ENCODE data around the gene HADH. TPM values are rescaled to one million over a fixed set of nuclear protein-coding genes. Genes with fewer than 3 reads are reported as not detected.

The HADH gene
- total RNA-seq, 1 donor from 2014 or later, result 40.2 TPM

DNA sequence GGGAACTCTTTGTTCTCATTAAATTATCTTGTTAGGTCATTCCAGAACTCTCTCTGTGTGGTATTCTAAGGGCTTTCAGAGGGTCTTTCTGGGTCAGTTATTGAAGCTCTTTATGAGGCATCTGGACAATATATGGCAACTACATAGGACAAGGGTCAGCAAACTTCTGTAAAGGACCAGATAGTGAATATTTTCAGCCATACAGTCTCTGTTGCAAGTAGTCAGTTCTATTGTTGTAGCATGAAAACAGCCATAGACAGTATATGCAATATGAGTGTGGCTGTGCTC is 35.1 kb downstream of the HADH start:
- H3K9me3 ChIP-seq (ENCODE audit: control insufficient read depth in 3 of 3, low read length in 3 of 3), result no peaks in the 10 kb centered on the region
- H3K4me3 ChIP-seq (ENCODE audit: low read length in 3 of 3), result no peak overlapping the region
- no peak overlapping the region for H3K9ac ChIP-seq (ENCODE audit: low read depth in 1 of 3, low read length in 3 of 3)
- H3K4me1 ChIP-seq (ENCODE audit: control insufficient read depth in 3 of 3, insufficient read depth in 3 of 3, low read length in 3 of 3), result no peaks in the 10 kb centered on the region
- no peaks in the 10 kb centered on the region for H3K27me3 ChIP-seq (ENCODE audit: control insufficient read depth in 3 of 3, insufficient read depth in 3 of 3, low read length in 3 of 3)
- H3K36me3 ChIP-seq (ENCODE audit: control insufficient read depth in 3 of 3, insufficient read depth in 3 of 3, low read length in 3 of 3), result peaks cover 54 to 84% (median 74%) of the 10 kb centered on the region in 3 donors
- no peak overlapping the region for H3K27ac ChIP-seq (ENCODE audit: low read depth, low read length)

DNA sequence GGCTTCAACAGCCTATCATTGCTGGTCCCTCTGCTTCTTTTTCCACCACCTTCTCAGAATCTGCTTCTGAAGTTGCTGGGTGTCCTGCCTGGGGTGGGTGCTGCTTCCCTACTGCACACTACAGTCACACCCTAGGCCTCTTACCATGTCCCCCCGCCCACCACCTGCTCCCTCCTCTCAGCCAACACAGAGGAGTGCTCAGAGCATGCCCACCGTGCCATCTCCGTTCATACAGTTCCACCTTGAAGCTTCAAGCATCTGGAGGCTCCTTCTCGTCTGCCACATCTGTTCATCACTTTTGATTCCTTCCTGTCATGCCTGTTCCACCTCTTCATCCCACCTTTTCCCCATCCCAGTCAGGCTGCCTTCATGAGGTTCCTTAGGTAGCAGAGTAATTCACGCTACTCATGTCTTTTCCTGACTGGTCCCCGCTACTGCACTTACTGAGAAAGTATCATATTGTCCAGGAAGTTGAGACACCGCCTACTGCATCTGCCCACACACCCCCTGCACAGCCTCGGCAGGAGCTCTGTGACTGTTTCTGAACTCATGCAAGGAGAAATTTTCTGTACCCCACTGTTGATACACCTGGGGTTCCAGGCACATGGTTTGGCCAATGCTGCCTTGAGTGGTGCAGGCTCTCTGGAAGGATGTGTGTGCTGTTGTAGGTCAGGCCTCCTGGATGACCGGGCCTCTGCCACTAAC is 39.5 kb downstream of the HADH start:
- Histone ChIP-seq H3K4me3 (ENCODE audit: low read length in 3 of 3) (no peak overlapping the region), H3K9ac (ENCODE audit: low read depth in 1 of 3, low read length in 3 of 3) (no peak overlapping the region), H3K9me3 (ENCODE audit: control insufficient read depth in 3 of 3, low read length in 3 of 3) (no peaks in the 10 kb centered on the region), H3K36me3 (ENCODE audit: control insufficient read depth in 3 of 3, insufficient read depth in 3 of 3, low read length in 3 of 3) (peaks cover 46 to 72% (median 65%) of the 10 kb centered on the region in 3 donors), H3K27ac (ENCODE audit: low read depth, low read length) (no peak overlapping the region), H3K27me3 (ENCODE audit: control insufficient read depth in 3 of 3, insufficient read depth in 3 of 3, low read length in 3 of 3) (no peaks in the 10 kb centered on the region), H3K4me1 (ENCODE audit: control insufficient read depth in 3 of 3, insufficient read depth in 3 of 3, low read length in 3 of 3) (no peaks in the 10 kb centered on the region)

DNA sequence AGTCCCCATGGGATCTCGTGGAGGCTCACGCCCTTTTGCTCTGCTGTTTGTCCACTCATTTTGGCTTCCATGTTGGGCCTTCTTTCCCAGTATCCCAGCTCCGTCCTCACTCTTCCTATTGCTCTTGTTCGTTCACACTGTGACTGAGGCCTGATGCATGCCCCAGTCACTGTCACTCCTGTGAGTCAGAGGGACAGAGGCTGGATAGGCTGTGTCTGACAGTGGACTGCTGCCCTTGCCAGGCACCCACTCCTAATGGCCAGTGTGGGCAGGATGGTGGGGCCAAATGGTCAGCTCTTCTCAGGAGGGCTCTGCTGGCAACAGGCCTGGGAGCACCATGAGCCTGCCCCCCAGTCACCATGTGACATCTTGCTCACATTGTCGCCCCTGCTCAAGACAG is 40.0 kb downstream of the HADH start:
- peaks cover 51 to 72% (median 65%) of the 10 kb centered on the region in 3 donors for H3K36me3 ChIP-seq (ENCODE audit: control insufficient read depth in 3 of 3, insufficient read depth in 3 of 3, low read length in 3 of 3)
- H3K9ac ChIP-seq (ENCODE audit: low read depth in 1 of 3, low read length in 3 of 3), result no peak overlapping the region
- no peaks in the 10 kb centered on the region for H3K4me1 ChIP-seq (ENCODE audit: control insufficient read depth in 3 of 3, insufficient read depth in 3 of 3, low read length in 3 of 3)
- H3K27ac ChIP-seq (ENCODE audit: low read depth, low read length), result no peak overlapping the region
- H3K4me3 ChIP-seq (ENCODE audit: low read length in 3 of 3), result no peak overlapping the region
- H3K27me3 ChIP-seq (ENCODE audit: control insufficient read depth in 3 of 3, insufficient read depth in 3 of 3, low read length in 3 of 3), result no peaks in the 10 kb centered on the region
- no peaks in the 10 kb centered on the region for H3K9me3 ChIP-seq (ENCODE audit: control insufficient read depth in 3 of 3, low read length in 3 of 3)

- peaks cover 56 to 72% (median 61%) of the 10 kb centered on the region in 3 donors for H3K36me3 ChIP-seq (ENCODE audit: control insufficient read depth in 3 of 3, insufficient read depth in 3 of 3, low read length in 3 of 3)
- H3K9ac ChIP-seq (ENCODE audit: low read depth in 1 of 3, low read length in 3 of 3), result no peak overlapping the region
Measured at GRCh38 chr4:108030332-108030731, 40.6 kb downstream of the HADH start.

DNA sequence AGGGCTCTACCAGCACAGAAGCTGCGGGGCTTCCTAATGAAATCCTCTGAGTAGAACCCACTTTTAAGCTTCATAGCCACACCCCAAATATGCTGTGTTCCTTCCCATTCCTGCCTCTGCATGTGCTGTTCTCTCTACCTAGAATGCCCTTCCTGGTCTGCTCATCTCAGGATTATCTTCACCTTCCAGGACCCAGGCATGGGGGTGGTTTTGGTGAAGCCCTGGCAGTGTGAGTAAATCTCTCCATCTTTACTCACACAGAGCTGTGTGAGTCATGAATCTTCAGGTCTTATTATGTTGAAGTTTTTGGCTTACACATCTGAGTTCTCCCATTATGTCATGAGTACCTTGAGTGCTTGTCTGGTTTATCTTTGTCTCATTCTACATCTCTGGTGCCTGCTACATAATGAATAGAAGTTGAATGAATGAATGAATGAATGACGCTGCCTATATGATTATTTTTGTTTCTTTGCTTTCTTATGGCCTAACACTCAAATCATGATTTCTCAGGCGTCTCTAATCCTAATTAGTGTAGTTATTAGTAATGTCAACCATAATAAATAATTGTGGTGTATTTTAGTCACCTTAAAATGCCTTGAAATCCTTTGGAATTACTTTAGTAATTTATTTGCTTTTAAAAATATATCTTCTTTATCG is 41.9 kb downstream of the HADH start:
- no peaks in the 10 kb centered on the region for H3K27me3 ChIP-seq (ENCODE audit: control insufficient read depth in 3 of 3, insufficient read depth in 3 of 3, low read length in 3 of 3)
- H3K4me3 ChIP-seq (ENCODE audit: low read length in 3 of 3), result no peak overlapping the region
- no peak overlapping the region for H3K9ac ChIP-seq (ENCODE audit: low read depth in 1 of 3, low read length in 3 of 3)
- no peak overlapping the region for H3K27ac ChIP-seq (ENCODE audit: low read depth, low read length)
- peaks cover 53 to 76% (median 69%) of the 10 kb centered on the region in 3 donors for H3K36me3 ChIP-seq (ENCODE audit: control insufficient read depth in 3 of 3, insufficient read depth in 3 of 3, low read length in 3 of 3)
- H3K9me3 ChIP-seq (ENCODE audit: control insufficient read depth in 3 of 3, low read length in 3 of 3), result no peaks in the 10 kb centered on the region
- peaks cover 0 to 4% (median 0%) of the 10 kb centered on the region in 3 donors for H3K4me1 ChIP-seq (ENCODE audit: control insufficient read depth in 3 of 3, insufficient read depth in 3 of 3, low read length in 3 of 3)

More at GRCh38 chr4:108030332-108030731, 40.6 kb downstream of the HADH start:
- Histone ChIP-seq H3K4me3 (ENCODE audit: low read length in 3 of 3) (no peak overlapping the region), H3K4me1 (ENCODE audit: control insufficient read depth in 3 of 3, insufficient read depth in 3 of 3, low read length in 3 of 3) (no peaks in the 10 kb centered on the region), H3K27ac (ENCODE audit: low read depth, low read length) (no peak overlapping the region), H3K27me3 (ENCODE audit: control insufficient read depth in 3 of 3, insufficient read depth in 3 of 3, low read length in 3 of 3) (no peaks in the 10 kb centered on the region), H3K9me3 (ENCODE audit: control insufficient read depth in 3 of 3, low read length in 3 of 3) (no peaks in the 10 kb centered on the region)

DNA sequence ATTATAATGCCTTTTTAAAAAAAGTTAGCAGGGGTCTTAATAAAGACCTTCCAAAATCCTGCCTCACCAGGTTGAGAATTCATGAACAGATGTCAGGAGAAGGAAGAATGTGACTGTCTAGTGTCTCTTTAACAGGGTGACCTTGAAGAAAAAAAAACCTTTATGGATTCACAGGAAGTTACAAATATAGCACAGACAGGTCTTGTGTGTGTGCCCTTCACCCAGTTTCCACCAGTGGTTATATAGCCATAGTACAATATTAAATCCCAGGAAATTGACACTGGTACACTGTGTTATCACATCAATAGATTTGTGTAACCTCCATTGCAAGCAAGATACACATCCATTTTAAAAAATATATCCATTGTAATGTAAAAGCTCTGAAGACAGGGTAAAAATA is 43.7 kb downstream of the HADH start:
- H3K4me1 ChIP-seq (ENCODE audit: control insufficient read depth in 3 of 3, insufficient read depth in 3 of 3, low read length in 3 of 3), result peaks cover 0 to 4% (median 0%) of the 10 kb centered on the region in 3 donors
- no peaks in the 10 kb centered on the region for H3K9me3 ChIP-seq (ENCODE audit: control insufficient read depth in 3 of 3, low read length in 3 of 3)
- peaks cover 38 to 59% (median 52%) of the 10 kb centered on the region in 3 donors for H3K36me3 ChIP-seq (ENCODE audit: control insufficient read depth in 3 of 3, insufficient read depth in 3 of 3, low read length in 3 of 3)
- no peak overlapping the region for H3K4me3 ChIP-seq (ENCODE audit: low read length in 3 of 3)
- H3K27me3 ChIP-seq (ENCODE audit: control insufficient read depth in 3 of 3, insufficient read depth in 3 of 3, low read length in 3 of 3), result no peaks in the 10 kb centered on the region
- no peak overlapping the region for H3K9ac ChIP-seq (ENCODE audit: low read depth in 1 of 3, low read length in 3 of 3)
- no peak overlapping the region for H3K27ac ChIP-seq (ENCODE audit: low read depth, low read length)

DNA sequence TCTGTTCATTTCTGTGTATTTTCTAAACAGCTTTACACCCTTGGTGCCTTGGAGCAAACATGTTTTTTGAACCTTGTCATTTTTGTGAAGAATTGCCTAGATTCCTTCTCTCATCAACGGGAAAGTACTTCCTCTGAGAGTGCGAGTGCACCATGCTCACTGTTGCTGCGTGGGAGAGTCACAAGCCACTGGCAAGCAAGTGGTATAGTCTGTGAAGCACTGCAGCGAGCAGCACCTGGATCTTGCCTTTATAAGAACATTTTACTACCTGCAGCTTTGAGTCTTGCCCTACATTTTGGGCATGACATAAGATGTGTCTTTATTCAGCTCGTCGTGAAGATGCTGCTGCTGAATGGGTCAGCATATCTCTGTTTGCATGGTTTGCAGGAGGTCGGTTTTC is 44.9 kb downstream of the HADH start:
- H3K27ac ChIP-seq (ENCODE audit: low read depth, low read length), result no peak overlapping the region
- no peaks in the 10 kb centered on the region for H3K9me3 ChIP-seq (ENCODE audit: control insufficient read depth in 3 of 3, low read length in 3 of 3)
- H3K36me3 ChIP-seq (ENCODE audit: control insufficient read depth in 3 of 3, insufficient read depth in 3 of 3, low read length in 3 of 3), result peaks cover 28 to 47% (median 40%) of the 10 kb centered on the region in 3 donors

DNA sequence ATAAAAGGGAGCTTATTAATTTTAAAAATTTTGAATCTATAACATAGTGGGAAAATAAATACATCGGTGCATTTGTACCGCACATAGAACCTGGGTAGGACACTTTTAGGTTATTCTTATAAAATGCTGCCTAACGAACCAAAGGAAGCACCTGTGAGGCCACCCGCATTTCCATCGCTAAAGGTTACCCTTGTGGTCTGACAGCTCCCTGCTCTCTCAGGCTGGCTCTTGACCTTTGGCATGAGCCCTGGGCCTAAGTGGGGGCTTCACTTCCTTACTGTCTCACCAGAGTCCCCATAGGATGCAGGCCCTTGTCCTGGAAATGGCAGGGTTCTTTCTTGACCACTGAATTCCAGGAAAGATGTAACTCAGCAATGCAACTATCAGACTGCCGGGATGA is 46.0 kb downstream of the HADH start:
- Histone ChIP-seq H3K36me3 (ENCODE audit: control insufficient read depth in 3 of 3, insufficient read depth in 3 of 3, low read length in 3 of 3) (peaks cover 22 to 36% (median 34%) of the 10 kb centered on the region in 3 donors), H3K9ac (ENCODE audit: low read depth in 1 of 3, low read length in 3 of 3) (no peak overlapping the region), H3K9me3 (ENCODE audit: control insufficient read depth in 3 of 3, low read length in 3 of 3) (no peaks in the 10 kb centered on the region), H3K27ac (ENCODE audit: low read depth, low read length) (no peak overlapping the region), H3K4me1 (ENCODE audit: control insufficient read depth in 3 of 3, insufficient read depth in 3 of 3, low read length in 3 of 3) (peaks cover 0 to 4% (median 0%) of the 10 kb centered on the region in 3 donors), H3K27me3 (ENCODE audit: control insufficient read depth in 3 of 3, insufficient read depth in 3 of 3, low read length in 3 of 3) (no peaks in the 10 kb centered on the region), H3K4me3 (ENCODE audit: low read length in 3 of 3) (no peak overlapping the region)

More for the DNA sequence above, 44.9 kb downstream of the HADH start:
- Histone ChIP-seq H3K4me1 (ENCODE audit: control insufficient read depth in 3 of 3, insufficient read depth in 3 of 3, low read length in 3 of 3) (peaks cover 0 to 4% (median 0%) of the 10 kb centered on the region in 3 donors), H3K27me3 (ENCODE audit: control insufficient read depth in 3 of 3, insufficient read depth in 3 of 3, low read length in 3 of 3) (no peaks in the 10 kb centered on the region), H3K4me3 (ENCODE audit: low read length in 3 of 3) (no peak overlapping the region), H3K9ac (ENCODE audit: low read depth in 1 of 3, low read length in 3 of 3) (no peak overlapping the region)

- no peaks in the 10 kb centered on the region for H3K27me3 ChIP-seq (ENCODE audit: control insufficient read depth in 3 of 3, insufficient read depth in 3 of 3, low read length in 3 of 3)
- no peak overlapping the region for H3K9ac ChIP-seq (ENCODE audit: low read depth in 1 of 3, low read length in 3 of 3)
- no peaks in the 10 kb centered on the region for H3K9me3 ChIP-seq (ENCODE audit: control insufficient read depth in 3 of 3, low read length in 3 of 3)
- H3K27ac ChIP-seq (ENCODE audit: low read depth, low read length), result no peak overlapping the region
- peaks cover 21 to 34% (median 33%) of the 10 kb centered on the region in 3 donors for H3K36me3 ChIP-seq (ENCODE audit: control insufficient read depth in 3 of 3, insufficient read depth in 3 of 3, low read length in 3 of 3)
- H3K4me1 ChIP-seq (ENCODE audit: control insufficient read depth in 3 of 3, insufficient read depth in 3 of 3, low read length in 3 of 3), result peaks cover 0 to 4% (median 0%) of the 10 kb centered on the region in 3 donors
- H3K4me3 ChIP-seq (ENCODE audit: low read length in 3 of 3), result no peak overlapping the region
Measured at GRCh38 chr4:108036213-108036612, 46.5 kb downstream of the HADH start.

GRCh38 chr4:108037884-108038283 is 48.2 kb downstream of the HADH start:
- H3K9ac ChIP-seq (ENCODE audit: low read depth in 1 of 3, low read length in 3 of 3), result no peak overlapping the region
- H3K4me3 ChIP-seq (ENCODE audit: low read length in 3 of 3), result no peak overlapping the region
- peaks cover 18 to 29% (median 27%) of the 10 kb centered on the region in 3 donors for H3K36me3 ChIP-seq (ENCODE audit: control insufficient read depth in 3 of 3, insufficient read depth in 3 of 3, low read length in 3 of 3)
- H3K4me1 ChIP-seq (ENCODE audit: control insufficient read depth in 3 of 3, insufficient read depth in 3 of 3, low read length in 3 of 3), result peaks cover 0 to 5% (median 0%) of the 10 kb centered on the region in 3 donors
- no peaks in the 10 kb centered on the region for H3K27me3 ChIP-seq (ENCODE audit: control insufficient read depth in 3 of 3, insufficient read depth in 3 of 3, low read length in 3 of 3)
- no peaks in the 10 kb centered on the region for H3K9me3 ChIP-seq (ENCODE audit: control insufficient read depth in 3 of 3, low read length in 3 of 3)
- no peak overlapping the region for H3K27ac ChIP-seq (ENCODE audit: low read depth, low read length)
